ENCODE measurements around the gene LSP1.

Gene LSP1

DNA sequence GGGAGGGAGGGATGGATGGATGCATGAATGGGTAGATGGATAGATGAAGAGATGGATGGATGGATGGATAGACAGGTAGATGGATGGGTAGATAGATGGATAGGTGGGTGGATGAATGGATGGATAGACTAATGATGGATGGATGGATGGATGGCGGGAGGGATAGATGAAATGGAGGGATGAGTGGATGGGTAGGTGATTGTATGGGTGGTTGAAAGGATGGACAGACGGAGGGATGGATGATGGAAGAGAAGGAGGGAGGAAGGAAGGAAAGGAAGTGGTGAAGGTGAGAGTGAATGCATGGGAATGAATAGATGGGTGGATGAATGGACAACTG is 62.9 kb downstream of the LSP1 start:
- DNase-seq (ENCODE audit: low read depth in 3 of 3), result no peak

DNA sequence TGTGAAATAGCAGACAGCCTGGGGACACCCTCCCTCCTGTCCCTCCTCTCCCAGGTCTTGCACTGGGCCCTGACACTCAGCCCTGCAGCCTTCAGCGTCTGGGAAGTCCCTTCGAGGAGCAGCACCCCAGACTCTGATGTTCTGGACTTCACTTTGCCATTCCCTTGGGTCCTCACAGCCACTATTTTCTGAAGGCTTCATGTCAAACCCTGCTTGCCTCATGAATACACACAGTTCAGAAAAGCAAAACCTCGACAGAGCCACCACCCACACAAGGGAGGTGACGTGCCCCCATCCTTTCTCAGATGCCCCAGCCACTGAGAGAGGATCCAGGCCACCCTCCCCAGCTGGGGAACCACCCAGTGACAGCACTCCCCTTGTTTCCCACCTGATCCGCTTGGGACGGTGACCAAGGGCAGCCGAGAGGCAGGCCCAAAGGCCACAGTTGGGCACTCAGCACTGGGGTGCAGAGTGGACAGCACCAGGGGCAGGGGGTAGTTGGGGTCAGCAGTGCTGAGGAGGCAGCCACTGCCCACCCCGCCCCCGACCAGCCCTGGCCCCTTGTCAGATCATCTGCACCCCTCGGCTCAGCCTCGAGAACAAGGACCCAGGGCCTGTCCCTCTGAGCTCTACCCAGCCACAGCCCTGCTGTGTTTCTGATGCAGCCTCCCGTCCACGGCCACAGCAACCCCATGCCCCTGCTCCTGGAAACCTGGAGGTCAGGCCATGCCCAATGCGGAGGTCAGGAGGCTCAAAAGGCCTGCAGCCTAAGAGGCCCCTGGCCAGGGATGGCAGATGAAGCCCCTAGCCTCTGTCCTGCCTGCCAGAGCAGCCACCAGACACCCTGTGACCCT is 63.5 kb downstream of the LSP1 start:
- no peak for DNase-seq (ENCODE audit: low read depth in 3 of 3)

DNA sequence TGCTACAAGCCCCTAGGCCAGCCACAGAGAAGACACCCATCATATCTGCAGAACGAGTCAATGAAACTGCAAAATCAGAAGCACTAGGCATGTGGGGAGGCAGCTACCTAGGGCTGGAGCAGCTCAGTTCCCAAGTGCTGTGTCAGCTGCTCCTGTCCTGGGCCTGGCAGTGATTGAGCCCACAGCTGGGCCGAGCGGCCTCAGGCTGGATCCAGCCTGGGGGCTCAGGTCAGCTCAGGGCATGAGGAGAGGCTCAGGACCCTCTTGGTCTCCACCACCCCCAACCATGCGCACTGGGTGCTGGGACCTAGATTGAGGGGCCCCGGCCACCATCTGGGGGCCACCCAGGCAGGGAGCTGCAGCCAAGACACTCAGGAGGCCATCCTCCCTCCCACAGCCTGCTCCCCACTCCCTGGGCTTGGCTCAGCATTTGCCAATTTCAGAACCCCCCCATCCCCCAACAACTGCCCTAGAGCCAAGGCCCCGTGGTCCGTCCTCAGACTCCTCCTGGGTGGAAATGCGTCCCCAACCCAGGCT is 64.2 kb downstream of the LSP1 start:
- no peak for DNase-seq (ENCODE audit: low read depth in 3 of 3)

GRCh38 chr11:1917523-1918435 is 64.9 kb downstream of the LSP1 start:
- DNase-seq (ENCODE audit: low read depth in 3 of 3), result no peak

GRCh38 chr11:1918436-1919315 is 65.8 kb downstream of the LSP1 start:
- DNase-seq (ENCODE audit: low read depth in 3 of 3), result no peak

DNA sequence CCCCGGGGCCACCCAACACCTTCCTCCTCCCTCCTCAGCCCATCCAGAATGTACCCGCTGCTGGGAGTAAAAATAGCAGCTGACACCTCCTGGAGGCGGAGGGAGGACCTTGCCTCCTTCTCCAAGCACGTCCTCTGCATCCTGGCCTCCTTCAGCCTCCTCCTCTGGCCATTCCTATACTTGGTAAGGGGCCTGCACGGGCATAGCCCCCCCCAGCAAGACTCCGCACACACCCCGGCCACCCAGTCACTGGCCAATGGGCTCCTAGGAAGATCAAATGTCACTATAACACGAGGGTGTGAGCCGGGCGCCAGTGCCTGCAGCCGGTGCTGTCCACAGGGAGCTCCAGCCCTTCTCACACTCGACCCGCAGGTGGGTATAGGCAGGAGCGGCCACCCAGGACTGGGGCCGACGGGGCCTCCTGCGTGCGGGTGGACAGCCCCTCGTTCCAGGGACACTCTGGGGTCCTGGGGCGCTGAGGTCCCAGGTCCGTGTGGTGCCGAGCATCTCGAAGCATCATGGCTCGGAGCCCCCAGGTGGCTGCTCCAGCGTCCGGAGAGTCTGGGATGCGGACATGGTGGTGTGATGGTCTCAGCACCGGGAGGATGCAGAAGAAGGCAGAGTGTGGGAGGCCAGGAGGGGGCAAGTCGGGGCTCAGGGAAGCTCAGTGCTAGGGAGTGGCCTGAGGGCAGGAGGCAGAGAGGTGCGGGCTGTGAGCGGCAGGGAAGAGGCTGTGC is 66.7 kb downstream of the LSP1 start, which contains the start of gene TNNT3:
TSS of gene TNNT3 (plus strand) at position 313 of the 737 bp plus-strand sequence. CDS start 3,172 bp downstream, outside the sequence.
- DNase-seq (ENCODE audit: low read depth in 3 of 3), result no peak

DNA sequence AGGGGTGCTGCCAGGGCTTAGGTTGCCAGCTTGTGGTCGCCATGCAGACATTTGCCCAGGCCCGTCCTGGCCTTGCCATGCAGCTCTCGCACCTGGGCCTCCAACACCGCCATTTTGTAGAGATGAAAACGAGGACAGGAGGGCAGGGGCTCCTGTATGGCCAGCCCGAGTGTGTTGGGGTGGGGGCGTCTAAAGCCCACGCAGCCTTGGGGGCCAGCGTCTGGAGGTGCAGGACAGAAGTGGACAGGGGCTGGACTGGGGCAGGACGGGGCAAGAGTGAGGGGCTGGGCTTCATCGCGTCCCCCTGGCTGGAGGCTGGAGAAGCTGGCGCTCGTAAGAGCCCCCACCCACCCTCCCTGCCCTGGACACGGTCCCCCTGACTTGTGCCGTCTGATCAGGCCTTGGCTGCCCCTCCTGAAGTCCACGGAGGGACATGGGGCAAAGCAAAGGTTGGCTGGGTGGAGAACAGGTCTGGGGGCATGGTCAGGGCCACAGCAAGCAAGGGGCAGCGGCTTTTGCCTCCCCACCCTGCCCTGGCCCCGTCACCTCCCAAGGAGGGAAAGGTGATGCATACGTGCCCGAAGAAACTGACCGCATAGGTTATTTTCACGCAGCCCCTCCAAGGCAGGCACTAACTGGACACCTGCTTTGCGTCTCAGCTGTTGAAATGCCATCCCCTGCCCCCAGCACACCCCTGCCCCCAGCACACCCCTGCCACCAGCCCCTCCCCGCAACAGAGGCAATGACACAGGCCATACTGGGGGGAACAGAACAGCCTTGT is 67.4 kb downstream of the LSP1 start:
- DNase-seq (ENCODE audit: low read depth in 3 of 3), result no peak

DNA sequence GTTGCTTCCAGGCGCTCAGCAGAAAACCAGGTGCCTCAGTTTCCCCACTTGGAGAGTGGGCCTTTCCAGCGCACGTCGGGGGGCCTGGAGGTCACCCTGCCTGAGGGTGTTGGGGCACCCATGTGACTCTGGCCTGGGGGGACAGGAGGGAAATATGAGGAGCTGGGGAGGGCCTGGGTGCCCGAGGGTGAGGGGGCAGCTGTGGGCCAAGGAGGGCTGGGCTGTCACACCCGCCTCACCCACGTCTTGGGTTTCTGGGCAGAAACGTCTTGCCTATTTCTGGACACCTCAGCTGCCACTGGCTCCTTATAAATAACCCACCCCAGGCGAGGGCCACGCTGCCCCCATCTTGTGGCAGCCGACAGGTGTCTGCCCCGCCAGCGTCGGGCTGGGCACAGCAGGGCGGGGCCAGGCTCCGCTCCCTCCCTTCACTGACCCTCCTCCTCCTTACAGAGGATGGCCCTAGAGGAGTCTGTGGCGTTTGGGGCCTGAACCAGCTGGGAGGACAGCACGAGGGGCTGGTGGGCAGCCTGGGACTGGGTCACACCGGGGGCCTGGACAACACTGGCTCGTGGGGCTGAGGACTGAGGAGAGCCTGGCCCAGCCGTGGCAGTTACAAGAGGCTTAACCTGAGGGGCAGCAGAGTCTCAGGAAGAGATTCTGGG is 68.2 kb downstream of the LSP1 start:
- no peak for DNase-seq (ENCODE audit: low read depth in 3 of 3)

DNA sequence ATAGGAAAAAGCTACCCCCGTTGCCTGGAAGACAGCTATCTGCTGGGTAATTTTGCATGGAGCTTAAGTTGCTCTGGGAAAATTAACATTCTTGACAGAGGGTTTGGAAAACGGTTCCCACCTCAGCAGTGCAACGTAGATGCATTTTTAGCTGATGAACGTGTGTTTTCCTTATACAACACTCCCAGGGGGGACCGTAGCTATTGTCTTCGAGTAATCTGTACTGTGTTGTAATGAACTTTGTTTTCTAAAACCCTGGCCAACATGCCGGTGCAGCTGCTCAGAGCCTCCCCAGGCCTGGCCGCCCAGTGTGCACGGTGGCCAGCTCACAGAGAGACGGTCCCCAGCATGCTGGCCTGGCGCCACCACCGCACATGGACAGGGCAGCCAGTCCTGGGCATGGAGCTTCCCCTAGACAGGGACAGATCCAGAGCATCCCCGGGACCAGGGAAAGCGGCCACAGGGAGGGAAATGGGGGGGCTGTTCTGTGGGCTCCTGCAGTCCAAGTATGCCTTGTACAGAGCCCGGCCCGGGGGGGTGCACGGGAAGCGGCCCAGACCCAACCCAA is 68.8 kb downstream of the LSP1 start:
- DNase-seq (ENCODE audit: low read depth in 3 of 3), result no peak

DNA sequence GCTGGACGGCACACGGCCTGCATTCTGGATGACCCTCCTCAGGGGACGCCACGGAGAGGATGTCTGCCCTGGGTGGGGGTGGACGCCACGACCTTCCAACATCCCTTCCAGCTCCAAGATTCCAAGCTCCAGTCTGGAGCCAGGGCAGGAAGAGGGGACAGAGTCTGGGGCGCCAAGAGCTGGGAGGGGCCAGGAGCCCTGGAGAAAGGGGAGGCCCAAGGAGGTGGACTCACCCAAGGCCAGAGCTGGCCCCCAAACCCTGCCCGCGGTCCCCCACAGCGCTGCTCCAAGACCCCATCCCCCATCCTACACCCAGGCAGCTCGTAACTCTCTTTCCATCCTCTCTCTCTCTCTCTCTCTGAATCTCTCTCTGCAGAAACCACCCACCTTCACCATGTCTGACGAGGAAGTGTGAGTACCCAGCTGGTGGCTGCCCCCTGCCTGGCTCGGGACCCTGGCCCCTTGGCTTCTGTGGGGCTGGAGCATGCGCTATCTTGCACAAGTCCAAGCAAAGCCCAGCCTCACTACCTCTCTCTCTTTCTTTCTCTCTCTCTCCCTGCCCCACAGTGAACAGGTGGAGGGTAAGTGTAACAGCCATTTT is 69.7 kb downstream of the LSP1 start:
- no peak for DNase-seq (ENCODE audit: low read depth in 3 of 3)

GRCh38 chr11:1923201-1923956 is 70.5 kb downstream of the LSP1 start:
- DNase-seq (ENCODE audit: low read depth in 3 of 3), result no peak

DNA sequence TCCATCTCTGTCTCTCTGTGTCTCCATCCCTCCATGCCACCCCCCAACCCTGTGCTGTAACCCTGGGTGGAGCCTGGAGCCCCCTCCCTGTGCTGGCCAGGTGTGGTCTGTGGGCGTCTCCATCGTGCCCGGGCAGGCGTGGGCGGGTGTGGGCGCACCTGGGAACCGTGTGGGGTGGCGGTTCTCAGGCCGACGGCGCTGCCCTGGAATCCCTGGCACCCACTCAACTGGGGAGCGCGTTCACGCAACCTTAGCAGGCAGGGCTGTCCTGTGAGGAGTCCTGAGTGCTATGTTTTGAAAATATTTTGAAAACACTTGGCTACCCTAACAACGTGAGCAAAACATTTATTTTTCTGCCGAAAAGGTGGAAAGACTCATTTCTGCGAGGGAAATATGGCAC is 71.3 kb downstream of the LSP1 start:
- DNase-seq (ENCODE audit: low read depth in 3 of 3), result no peak

DNA sequence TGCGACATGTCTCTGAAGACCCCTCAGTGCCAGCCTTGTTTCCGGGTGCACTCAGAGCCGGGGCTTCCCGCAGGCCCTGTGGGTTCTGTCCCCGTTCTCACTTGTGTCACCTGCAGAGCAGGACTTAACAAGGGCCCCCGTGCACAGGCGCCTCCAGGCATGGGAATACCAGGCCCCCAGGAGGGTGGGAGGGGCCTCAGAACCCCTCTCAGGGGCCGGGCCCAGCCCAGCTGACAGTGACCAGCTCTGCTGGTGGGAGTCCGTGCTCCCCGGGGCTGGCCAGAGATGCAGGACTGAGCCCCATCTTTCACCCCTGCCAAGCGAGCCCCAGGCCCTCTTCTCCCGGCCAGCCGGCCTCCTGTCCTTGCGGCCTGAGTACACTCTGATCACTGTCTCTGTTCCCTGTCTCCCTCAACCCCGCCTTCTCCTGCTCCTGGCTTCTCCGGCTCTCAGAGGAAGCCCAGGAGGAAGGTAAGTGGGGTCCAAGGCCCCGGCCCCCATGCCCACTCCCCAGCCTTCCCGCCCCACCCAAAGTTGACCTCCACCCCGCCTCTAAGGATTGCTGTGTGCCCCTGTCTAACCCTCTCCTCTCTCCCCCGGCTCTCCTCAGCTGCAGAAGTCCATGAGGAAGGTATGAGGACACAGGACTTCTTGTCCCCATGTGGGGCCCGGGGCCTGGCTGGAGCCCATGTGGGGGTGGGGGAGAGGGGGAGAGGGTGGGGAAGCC is 71.9 kb downstream of the LSP1 start:
- DNase-seq (ENCODE audit: low read depth in 3 of 3), result no peak

DNA sequence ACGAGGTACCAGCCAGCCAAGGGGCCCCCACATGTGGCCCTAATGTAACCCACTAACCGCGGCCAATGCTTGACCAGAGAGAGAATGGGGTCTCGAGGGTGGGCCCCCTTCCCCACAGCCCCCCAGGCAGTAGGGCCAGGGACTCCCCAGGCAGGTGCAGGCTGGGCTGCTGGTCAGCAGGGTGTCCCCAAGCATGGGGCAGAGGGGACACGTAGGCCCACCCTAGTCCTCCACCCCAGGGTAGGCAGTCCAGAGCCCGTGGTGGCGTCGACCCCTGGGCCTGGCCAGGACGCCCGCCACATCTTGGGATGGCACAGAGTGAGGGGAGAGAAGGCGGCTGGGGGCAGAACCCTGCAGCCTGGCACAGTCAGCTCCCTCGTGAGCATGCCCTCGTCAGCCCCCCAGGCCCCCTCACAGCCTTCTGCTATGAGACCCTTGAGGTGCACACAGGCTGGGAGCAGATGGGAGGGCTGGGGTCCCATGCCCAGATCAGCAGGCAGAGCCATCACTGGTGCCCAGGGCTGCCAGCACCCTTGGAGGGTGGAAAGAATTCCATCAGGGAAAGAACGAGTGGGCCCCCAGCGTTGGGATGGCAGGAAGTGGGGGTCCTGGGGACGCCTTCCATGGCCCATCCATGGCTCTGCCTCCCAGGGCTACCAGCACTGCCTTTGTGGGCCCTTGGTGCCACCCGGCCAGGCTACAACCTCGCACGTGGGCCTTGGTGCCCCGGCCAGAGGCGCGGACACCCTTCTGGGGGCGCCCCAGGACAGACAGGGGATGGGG is 72.7 kb downstream of the LSP1 start:
- DNase-seq (ENCODE audit: low read depth in 3 of 3), result no peak

DNA sequence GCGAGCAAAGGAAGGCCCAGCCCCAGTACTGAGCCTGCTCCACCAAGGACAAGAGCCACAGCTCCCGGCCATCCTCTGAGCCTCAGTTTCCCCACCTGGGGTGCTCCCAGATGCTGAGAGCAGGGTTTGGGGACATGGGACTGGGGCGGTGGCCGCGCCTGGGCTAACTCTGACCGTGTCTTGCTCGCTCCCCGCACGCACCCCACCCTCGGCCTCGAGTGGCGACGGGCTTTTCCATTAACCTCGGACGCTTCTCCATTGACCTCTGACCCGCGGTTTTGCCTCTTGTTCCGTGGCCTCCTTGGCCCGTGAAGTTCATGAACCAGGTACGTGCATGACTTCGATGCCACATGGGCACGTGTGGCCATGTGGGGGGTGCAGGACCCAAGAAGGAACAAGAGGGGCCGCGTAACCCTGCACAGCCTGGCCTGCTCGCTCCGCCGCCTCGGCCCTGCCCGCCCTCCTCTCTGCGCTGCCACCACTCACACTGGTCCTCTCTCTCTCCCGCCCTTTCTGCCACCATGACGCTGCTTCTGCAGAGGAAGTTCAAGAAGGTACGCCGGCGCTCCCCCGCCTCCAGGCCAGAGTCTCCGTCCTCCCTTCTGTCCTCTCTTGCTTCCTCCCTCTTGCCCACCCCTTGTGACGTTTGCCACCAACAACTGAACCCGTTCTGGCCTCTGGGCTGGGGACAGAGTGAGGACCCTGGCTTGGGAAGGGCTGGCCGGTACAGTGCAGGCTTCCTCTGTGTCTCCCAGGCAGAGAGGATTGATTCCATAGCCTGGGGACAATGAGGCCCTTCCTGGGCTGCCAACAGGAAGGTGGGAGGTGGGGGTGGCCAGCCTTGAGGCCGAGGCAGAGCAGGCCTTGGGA is 73.5 kb downstream of the LSP1 start:
- DNase-seq (ENCODE audit: low read depth in 3 of 3), result no peak
